Stimulated activated CD4-positive, alpha-beta T cell treated with anti-CD3 and anti-CD28 coated beads, Interleukin-15, amount 100 ng/mL, for 1 hour (primary cell): ENCODE measurements around the gene ARID4B.
"Not testable (repeated sequence)": the region's sequence is repeated elsewhere in the genome, so short reads cannot be mapped to it uniquely, and the experiment has no call there.

Experiments
- DNase-seq, 2 donors: peaks; one replicate each; pipeline ENCODE4 v3.0.0-alpha.2; 2020; ENCODE audit warnings: low read depth in 1 of 2, low spot score in 1 of 2

The ARID4B gene

GRCh38 chr1:235227414-235227813 lies 100.6 kb downstream of the ARID4B start:
- no peak for DNase-seq

GRCh38 chr1:235226933-235227332 lies 101.0 kb downstream of the ARID4B start:
- no peak for DNase-seq

- DNase-seq: no peak
Measured at GRCh38 chr1:235225299-235225698, 102.7 kb downstream of the ARID4B start.

GRCh38 chr1:235221653-235222375 lies 106.2 kb downstream of the ARID4B start:
- no peak for DNase-seq

GRCh38 chr1:235215453-235215852 lies 112.5 kb downstream of the ARID4B start:
- DNase-seq: no peak

GRCh38 chr1:235214962-235215361 lies 113.0 kb downstream of the ARID4B start:
- not testable (repeated sequence) for DNase-seq

GRCh38 chr1:235213752-235214151 lies 114.2 kb downstream of the ARID4B start:
- DNase-seq: no peak

- DNase-seq: no peak
Measured at GRCh38 chr1:235211517-235211916, 116.5 kb downstream of the ARID4B start.

GRCh38 chr1:235207209-235207565 lies 120.8 kb downstream of the ARID4B start:
- DNase-seq: peak in 1 of 2 donors; percentile 10

- no peak for DNase-seq
Measured at GRCh38 chr1:235206533-235207208, 121.3 kb downstream of the ARID4B start.

GRCh38 chr1:235205687-235206086 lies 122.3 kb downstream of the ARID4B start:
- no peak for DNase-seq

GRCh38 chr1:235203428-235203827 lies 124.6 kb downstream of the ARID4B start:
- DNase-seq: no peak

- not testable (repeated sequence) for DNase-seq
Measured at GRCh38 chr1:235202447-235202846, 125.5 kb downstream of the ARID4B start.

GRCh38 chr1:235199441-235199840 lies 128.5 kb downstream of the ARID4B start:
- DNase-seq: no peak

- DNase-seq: no peak
Measured at GRCh38 chr1:235190431-235190830, 137.5 kb downstream of the ARID4B start.

GRCh38 chr1:235187316-235187715 lies 140.7 kb downstream of the ARID4B start:
- DNase-seq: no peak

GRCh38 chr1:235181561-235182245 lies 146.3 kb downstream of the ARID4B start:
- no peak for DNase-seq

GRCh38 chr1:235180916-235181460 lies 147.0 kb downstream of the ARID4B start:
- no peak for DNase-seq

- no peak for DNase-seq
Measured at GRCh38 chr1:235176486-235176885, 151.5 kb downstream of the ARID4B start.

- no peak for DNase-seq
Measured at GRCh38 chr1:235169986-235170385, 158.0 kb downstream of the ARID4B start.

- no peak for DNase-seq
Measured at GRCh38 chr1:235168375-235168774, 159.6 kb downstream of the ARID4B start.
